ENCODE results near the gene DDOST.

The DDOST gene

DNA sequence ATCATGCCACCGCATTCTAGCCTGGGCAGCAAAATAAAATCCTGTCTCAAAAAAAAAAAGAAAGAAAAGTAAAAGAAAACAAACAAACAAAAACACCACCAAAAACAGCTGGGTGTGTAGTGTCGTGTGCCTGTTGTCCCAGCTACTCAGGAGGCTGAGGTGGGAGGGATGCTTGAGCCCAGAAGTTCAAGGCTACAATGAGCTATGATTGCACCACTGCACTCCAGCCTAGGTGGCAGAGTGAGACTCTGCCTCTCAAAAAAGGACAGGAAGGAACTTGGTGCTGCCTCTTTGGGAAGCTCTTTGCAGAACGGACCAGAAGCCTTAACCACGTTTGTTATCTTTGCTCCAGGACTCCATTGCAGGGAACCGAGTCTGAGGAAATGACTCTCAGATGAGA is 45.7 kb upstream of the DDOST start:
- no peak for TF ChIP-seq EGR1 (IDR thresholded peaks at IDR 0.05)
- TF ChIP-seq TCF12 (IDR thresholded peaks at IDR 0.05; ENCODE audit: low read depth), result no peak
- TF ChIP-seq TEAD4 (IDR thresholded peaks at IDR 0.05), result no peak
- TF ChIP-seq CEBPB (IDR thresholded peaks at IDR 0.05), result no peak
- TF ChIP-seq TAF1 (IDR thresholded peaks at IDR 0.05; ENCODE audit: low read depth), result no peak
- no peak for TF ChIP-seq RAD21 (IDR thresholded peaks at IDR 0.05; ENCODE audit: low read depth)

DNA sequence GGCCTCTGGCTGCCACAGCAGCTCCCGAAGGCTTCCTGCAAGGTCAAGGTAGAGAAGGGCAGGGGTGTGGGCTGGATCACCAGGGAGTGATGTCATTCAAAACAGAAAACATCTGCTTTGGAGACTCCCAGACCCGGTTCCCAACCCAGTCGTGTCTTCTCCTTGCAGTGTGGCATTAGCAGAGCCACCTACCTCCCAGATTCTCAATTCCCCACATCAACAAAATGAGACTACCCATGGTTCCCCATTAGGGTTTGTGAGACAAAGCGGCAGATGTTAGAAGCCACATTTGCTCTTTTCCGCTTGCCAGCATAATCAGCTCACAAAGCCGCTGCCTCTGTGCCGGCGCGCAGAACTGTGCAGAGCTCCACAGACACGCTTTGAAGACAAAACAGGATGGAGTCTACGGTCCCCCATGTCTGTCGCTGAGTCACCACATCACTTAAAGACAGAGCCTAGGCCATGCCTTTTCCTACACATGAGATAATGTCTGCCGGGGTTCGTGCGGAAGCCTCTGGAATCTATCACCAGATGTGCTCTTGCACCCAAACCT is 44.1 kb upstream of the DDOST start:
- TF ChIP-seq EP300 (IDR thresholded peaks at IDR 0.05; ENCODE audit: borderline replicate concordance) (no peak), FOXM1 (IDR thresholded peaks at IDR 0.05; ENCODE audit: borderline replicate concordance, low read depth) (no peak), TEAD4 (IDR thresholded peaks at IDR 0.05) (no peak), EGR1 (IDR thresholded peaks at IDR 0.05) (no peak), NFIC (IDR thresholded peaks at IDR 0.05) (no peak), CEBPB (IDR thresholded peaks at IDR 0.05) (no peak), RAD21 (IDR thresholded peaks at IDR 0.05; ENCODE audit: low read depth) (no peak), YY1 (IDR thresholded peaks at IDR 0.05; ENCODE audit: low read depth) (no peak), ZBTB7A (IDR thresholded peaks at IDR 0.05; ENCODE audit: low read depth) (no peak), TCF12 (IDR thresholded peaks at IDR 0.05; ENCODE audit: low read depth) (no peak), CREB1 (IDR thresholded peaks at IDR 0.05; ENCODE audit: low read depth) (no peak), TAF1 (IDR thresholded peaks at IDR 0.05; ENCODE audit: low read depth) (no peak)
- TF ChIP-seq, protein P1, sequence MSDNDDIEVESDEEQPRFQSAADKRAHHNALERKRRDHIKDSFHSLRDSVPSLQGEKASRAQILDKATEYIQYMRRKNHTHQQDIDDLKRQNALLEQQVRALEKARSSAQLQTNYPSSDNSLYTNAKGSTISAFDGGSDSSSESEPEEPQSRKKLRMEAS (IDR thresholded peaks at IDR 0.05), result no peak
- TF ChIP-seq, protein P2, sequence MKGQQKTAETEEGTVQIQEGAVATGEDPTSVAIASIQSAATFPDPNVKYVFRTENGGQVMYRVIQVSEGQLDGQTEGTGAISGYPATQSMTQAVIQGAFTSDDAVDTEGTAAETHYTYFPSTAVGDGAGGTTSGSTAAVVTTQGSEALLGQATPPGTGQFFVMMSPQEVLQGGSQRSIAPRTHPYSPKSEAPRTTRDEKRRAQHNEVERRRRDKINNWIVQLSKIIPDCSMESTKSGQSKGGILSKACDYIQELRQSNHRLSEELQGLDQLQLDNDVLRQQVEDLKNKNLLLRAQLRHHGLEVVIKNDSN (IDR thresholded peaks at IDR 0.05), result no peak
- TF ChIP-seq, protein P3, sequence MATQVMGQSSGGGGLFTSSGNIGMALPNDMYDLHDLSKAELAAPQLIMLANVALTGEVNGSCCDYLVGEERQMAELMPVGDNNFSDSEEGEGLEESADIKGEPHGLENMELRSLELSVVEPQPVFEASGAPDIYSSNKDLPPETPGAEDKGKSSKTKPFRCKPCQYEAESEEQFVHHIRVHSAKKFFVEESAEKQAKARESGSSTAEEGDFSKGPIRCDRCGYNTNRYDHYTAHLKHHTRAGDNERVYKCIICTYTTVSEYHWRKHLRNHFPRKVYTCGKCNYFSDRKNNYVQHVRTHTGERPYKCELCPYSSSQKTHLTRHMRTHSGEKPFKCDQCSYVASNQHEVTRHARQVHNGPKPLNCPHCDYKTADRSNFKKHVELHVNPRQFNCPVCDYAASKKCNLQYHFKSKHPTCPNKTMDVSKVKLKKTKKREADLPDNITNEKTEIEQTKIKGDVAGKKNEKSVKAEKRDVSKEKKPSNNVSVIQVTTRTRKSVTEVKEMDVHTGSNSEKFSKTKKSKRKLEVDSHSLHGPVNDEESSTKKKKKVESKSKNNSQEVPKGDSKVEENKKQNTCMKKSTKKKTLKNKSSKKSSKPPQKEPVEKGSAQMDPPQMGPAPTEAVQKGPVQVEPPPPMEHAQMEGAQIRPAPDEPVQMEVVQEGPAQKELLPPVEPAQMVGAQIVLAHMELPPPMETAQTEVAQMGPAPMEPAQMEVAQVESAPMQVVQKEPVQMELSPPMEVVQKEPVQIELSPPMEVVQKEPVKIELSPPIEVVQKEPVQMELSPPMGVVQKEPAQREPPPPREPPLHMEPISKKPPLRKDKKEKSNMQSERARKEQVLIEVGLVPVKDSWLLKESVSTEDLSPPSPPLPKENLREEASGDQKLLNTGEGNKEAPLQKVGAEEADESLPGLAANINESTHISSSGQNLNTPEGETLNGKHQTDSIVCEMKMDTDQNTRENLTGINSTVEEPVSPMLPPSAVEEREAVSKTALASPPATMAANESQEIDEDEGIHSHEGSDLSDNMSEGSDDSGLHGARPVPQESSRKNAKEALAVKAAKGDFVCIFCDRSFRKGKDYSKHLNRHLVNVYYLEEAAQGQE (IDR thresholded peaks at IDR 0.05; ENCODE audit: low read depth), result no peak

DNA sequence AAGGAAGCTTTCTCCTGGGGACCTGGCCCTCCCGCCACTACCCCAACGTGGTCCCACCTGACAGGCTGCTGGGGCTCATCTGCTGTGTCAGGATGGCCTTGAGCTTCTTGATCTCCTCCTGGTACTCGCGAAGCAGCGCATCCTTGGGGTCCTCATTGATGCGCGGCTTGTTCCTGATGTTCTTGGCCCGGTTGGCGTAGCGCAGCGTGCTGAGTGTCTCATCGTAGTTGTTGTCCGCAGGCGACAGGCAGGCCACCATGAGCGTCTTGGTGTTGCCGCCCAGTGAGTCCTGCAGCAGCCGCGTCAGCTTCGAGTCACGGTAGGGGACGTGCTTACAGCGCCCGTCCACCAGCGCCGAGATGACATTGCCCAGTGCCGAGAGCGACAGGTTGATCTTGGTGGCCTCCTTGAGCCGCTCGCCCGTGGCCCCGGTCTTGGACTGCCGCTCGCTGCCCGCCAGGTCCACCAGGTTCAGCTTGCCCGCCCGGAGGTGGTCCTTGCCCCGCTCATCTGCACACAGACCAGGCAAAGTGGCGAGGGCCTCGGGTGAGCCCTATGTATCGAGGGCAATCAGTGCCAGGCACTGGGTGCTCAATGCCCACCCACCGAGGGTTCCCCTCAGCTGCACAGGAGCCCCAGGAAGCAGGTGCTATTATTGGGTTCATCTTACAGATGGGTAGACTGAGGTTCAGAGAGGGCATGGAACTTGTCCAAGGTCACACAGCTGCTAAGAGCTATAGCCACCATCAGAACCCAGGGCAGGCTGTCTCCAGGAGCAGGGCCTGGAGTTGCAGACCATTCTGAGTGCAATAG is 43.4 kb upstream of the DDOST start:
- TF ChIP-seq CREB1 (IDR thresholded peaks at IDR 0.05; ENCODE audit: low read depth), result no peak

DNA sequence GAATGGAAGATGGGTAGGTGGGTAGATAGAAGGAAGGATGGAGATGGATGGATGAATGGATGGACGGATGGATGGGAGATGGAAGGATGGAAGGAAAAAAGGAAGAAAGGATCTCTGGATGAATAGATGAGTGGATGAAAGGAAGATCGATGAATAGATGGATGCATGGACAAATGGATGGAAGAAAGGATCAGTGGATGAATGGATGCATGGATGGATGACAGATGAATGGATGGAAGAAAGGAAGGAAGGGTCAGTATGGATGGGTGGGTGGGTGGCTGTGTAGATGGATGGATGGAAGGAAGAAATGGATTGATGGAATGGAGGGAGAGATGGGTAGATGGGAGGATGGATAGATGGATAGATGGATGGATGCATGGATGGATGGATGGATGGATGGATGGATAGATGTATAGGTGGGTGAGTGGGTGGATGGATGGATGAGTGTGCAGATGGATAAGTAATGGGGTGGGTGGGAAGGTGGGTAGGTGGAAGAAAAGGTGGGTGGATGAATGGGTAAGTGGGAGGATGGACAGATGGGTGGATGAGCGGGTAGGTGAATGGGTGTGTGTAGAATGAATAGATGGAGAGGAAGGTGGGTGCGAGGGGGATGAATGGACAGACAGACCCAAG is 42.1 kb upstream of the DDOST start:
- TF ChIP-seq YY1 (IDR thresholded peaks at IDR 0.05; ENCODE audit: low read depth), result no peak
- TF ChIP-seq ZBTB7A (IDR thresholded peaks at IDR 0.05; ENCODE audit: low read depth), result no peak
- no peak for TF ChIP-seq NFIC (IDR thresholded peaks at IDR 0.05)
- TF ChIP-seq TCF12 (IDR thresholded peaks at IDR 0.05; ENCODE audit: low read depth), result no peak
- TF ChIP-seq, protein P3 (IDR thresholded peaks at IDR 0.05; ENCODE audit: low read depth), result no peak

DNA sequence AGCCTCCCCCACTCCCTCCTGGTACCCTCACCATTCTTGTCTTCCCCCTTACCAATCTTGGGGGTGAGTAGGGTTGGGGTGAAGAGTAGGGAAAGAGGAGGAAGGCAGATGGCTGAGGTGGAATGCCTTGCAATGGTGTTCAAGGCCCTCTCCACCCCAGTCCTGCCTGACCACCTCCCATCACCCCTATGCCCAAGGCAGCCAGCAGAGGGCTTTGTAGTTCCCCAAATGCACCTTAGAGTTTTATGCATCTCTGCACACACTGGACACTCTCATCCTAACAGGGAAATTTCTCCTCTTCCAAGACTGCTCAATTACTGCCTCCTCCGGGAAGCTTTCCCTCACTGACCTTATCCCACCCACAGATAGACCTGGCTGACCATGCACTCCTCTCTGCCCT is 41.2 kb upstream of the DDOST start:
- TF ChIP-seq RAD21 (IDR thresholded peaks at IDR 0.05; ENCODE audit: low read depth), result peak; percentile 44; the same call in 1 of the 2 replicates
- TF ChIP-seq, protein P1 (IDR thresholded peaks at IDR 0.05), result no peak
- no peak for TF ChIP-seq CREB1 (IDR thresholded peaks at IDR 0.05; ENCODE audit: low read depth)
- TF ChIP-seq YY1 (IDR thresholded peaks at IDR 0.05; ENCODE audit: low read depth), result no peak
- no peak for TF ChIP-seq EGR1 (IDR thresholded peaks at IDR 0.05)
- no peak for TF ChIP-seq ZBTB7A (IDR thresholded peaks at IDR 0.05; ENCODE audit: low read depth)
- TF ChIP-seq TAF1 (IDR thresholded peaks at IDR 0.05; ENCODE audit: low read depth), result no peak
- TF ChIP-seq NFIC (IDR thresholded peaks at IDR 0.05), result no peak

DNA sequence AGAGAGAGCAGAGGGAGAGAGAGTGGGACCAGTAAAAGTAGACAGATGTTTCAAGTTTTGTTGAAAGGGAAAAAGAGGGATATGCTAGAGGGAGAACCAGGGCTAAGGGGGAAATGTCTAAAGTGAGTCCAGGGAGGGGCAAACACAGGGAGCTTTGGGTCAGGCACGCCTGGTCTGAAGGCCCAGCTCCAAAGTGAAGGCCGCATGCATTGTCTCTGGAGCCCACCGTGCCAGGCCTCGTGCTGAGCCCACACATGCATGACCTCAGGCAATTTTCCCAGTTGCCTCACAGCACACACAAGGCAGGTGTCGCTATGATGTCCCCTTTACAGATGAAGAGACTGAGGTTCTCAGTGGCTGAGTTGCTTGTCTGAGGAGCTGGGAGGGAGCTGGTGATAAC is 40.7 kb upstream of the DDOST start:
- TF ChIP-seq EP300 (IDR thresholded peaks at IDR 0.05; ENCODE audit: borderline replicate concordance) (no peak), FOXM1 (IDR thresholded peaks at IDR 0.05; ENCODE audit: borderline replicate concordance, low read depth) (no peak), TCF12 (IDR thresholded peaks at IDR 0.05; ENCODE audit: low read depth) (no peak), EGR1 (IDR thresholded peaks at IDR 0.05) (no peak), TEAD4 (IDR thresholded peaks at IDR 0.05) (no peak), NFIC (IDR thresholded peaks at IDR 0.05) (no peak), TAF1 (IDR thresholded peaks at IDR 0.05; ENCODE audit: low read depth) (no peak), CREB1 (IDR thresholded peaks at IDR 0.05; ENCODE audit: low read depth) (no peak), RAD21 (IDR thresholded peaks at IDR 0.05; ENCODE audit: low read depth) (no peak), CEBPB (IDR thresholded peaks at IDR 0.05) (no peak), ZBTB7A (IDR thresholded peaks at IDR 0.05; ENCODE audit: low read depth) (no peak), YY1 (IDR thresholded peaks at IDR 0.05; ENCODE audit: low read depth) (no peak)
- TF ChIP-seq, protein P2 (IDR thresholded peaks at IDR 0.05), result no peak
- TF ChIP-seq, protein P3 (IDR thresholded peaks at IDR 0.05; ENCODE audit: low read depth), result no peak
- TF ChIP-seq, protein P1 (IDR thresholded peaks at IDR 0.05), result no peak

Measured in Ishikawa (cell line).